ENCODE data around the gene SGSM1.
"Not testable (repeated sequence)": the region's sequence is repeated elsewhere in the genome, so short reads cannot be mapped to it uniquely, and the experiment has no call there.

The SGSM1 gene

GRCh38 chr22:24809331-24809730, 3.3 kb downstream of the SGSM1 start:
- no peak for DNase-seq

- no peak for DNase-seq
These were observed 4.2 kb downstream of the SGSM1 start for GRCh38 chr22:24810043-24810749.

GRCh38 chr22:24812950-24813775, 7.2 kb downstream of the SGSM1 start:
- no peak for DNase-seq

- DNase-seq = no peak
These were observed 8.1 kb downstream of the SGSM1 start for GRCh38 chr22:24813861-24814770.

- DNase-seq = no peak
These were observed 10.8 kb downstream of the SGSM1 start for GRCh38 chr22:24816806-24817205.

- DNase-seq = no peak
These were observed 13.5 kb downstream of the SGSM1 start for GRCh38 chr22:24819487-24819886.

GRCh38 chr22:24819911-24820461, 14.0 kb downstream of the SGSM1 start:
- no peak for DNase-seq

- no peak for DNase-seq
These were observed 16.5 kb downstream of the SGSM1 start for GRCh38 chr22:24822471-24822870.

GRCh38 chr22:24823787-24824186, 17.8 kb downstream of the SGSM1 start:
- no peak for DNase-seq

GRCh38 chr22:24824250-24824649, 18.2 kb downstream of the SGSM1 start:
- no peak for DNase-seq

- no peak for DNase-seq
These were observed 18.9 kb downstream of the SGSM1 start for GRCh38 chr22:24824915-24825314.

GRCh38 chr22:24826710-24827285, 20.8 kb downstream of the SGSM1 start:
- DNase-seq = no peak

GRCh38 chr22:24827296-24827695, 21.3 kb downstream of the SGSM1 start:
- DNase-seq = no peak

- no peak for DNase-seq
These were observed 24.4 kb downstream of the SGSM1 start for GRCh38 chr22:24830205-24830979.

GRCh38 chr22:24831687-24832086, 25.7 kb downstream of the SGSM1 start:
- no peak for DNase-seq

GRCh38 chr22:24833881-24834495, 28.0 kb downstream of the SGSM1 start:
- no peak for DNase-seq

- DNase-seq = no peak
These were observed 29.0 kb downstream of the SGSM1 start for GRCh38 chr22:24834845-24835570.

- DNase-seq = no peak
These were observed 30.3 kb downstream of the SGSM1 start for GRCh38 chr22:24836282-24836681.

- not testable (repeated sequence) for DNase-seq
These were observed 31.5 kb downstream of the SGSM1 start for GRCh38 chr22:24837517-24837916.

GRCh38 chr22:24841261-24841660, 35.2 kb downstream of the SGSM1 start:
- no peak for DNase-seq

GRCh38 chr22:24843048-24843447, 37.0 kb downstream of the SGSM1 start:
- no peak for DNase-seq
